GM12878 (cell line): Measurements from ENCODE around the gene PINLYP. TPM values are rescaled to one million over a fixed set of nuclear protein-coding genes. Genes with fewer than 3 reads are reported as not detected.

Source experiments
- ATAC-seq: fragments of 200-7000 bp; cut with Tn5 transposase; 3 replicates; pipeline ENCODE4 v1.9.1; 2020; ENCODE audit warnings: mild to moderate bottlenecking, moderate library complexity
- BruUV-seq: library from RNA; stranded (reverse); fragments of 400-500 nt; replicated peaks from 2 replicates; lab custom pipeline; 2021; lab: Mats Ljungman, UMichigan
- CTCF ChIA-PET: fragments of 300-600 bp; sonication (Branson Sonifier 250); formaldehyde crosslinking; extraction: SDS; loops from one replicate; lab custom pipeline; 2021; ENCODE audit warnings: inconsistent platforms; lab: Yijun Ruan, JAX
- POLR2A ChIA-PET: fragments of 350-600 bp; formaldehyde crosslinking; extraction: SDS; loops from one replicate; lab custom pipeline; 2021; ENCODE audit warnings: inconsistent platforms; lab: Charles Lee
- RAD21 ChIA-PET: fragments of 300-600 bp; sonication (Branson Sonifier 250); formaldehyde crosslinking; loops from one replicate; lab custom pipeline; 2023; ENCODE audit warnings: antibody characterized with exemption; ENCODE audit not compliant: unreplicated experiment; lab: Charles Lee
- SMC1A ChIA-PET: fragments of 300-600 bp; sonication (Branson Sonifier 250); formaldehyde crosslinking; loops from one replicate; lab custom pipeline; 2023; ENCODE audit not compliant: unreplicated experiment, uncharacterized antibody; lab: Charles Lee
- DNase-seq: peaks from one replicate; pipeline ENCODE4 v3.0.0-alpha.2; 2011; ENCODE audit warnings: low read depth, low spot score
- FAIRE-seq: peaks from 3 replicates; lab custom pipeline; 2011; peaks lifted over from hg19 to GRCh38; lab: Jason Lieb, UNC
- H2AFZ ChIP-seq: 2 replicates; pipeline ENCODE4 v1.6.0; 2011; ENCODE audit warnings: low read depth, low read length, control low read depth; ENCODE audit not compliant: control insufficient read depth
- H3K27ac ChIP-seq: 2 replicates; pipeline ENCODE4 v1.5.1; 2011; ENCODE audit warnings: control low read depth; ENCODE audit not compliant: control insufficient read depth, insufficient read depth
- H3K27me3 ChIP-seq, 2 experiments: replicated peaks in 1 of 2; 2 replicates each; pipeline versions ENCODE4 v1.6.0 to v1.6.1; 2011; ENCODE audit warnings: low read length in 1 of 2; ENCODE audit not compliant: control insufficient read depth in 2 of 2, insufficient read depth in 2 of 2
- H3K36me3 ChIP-seq, 2 experiments: 2 replicates each; pipeline ENCODE4 v1.5.1; 2011; ENCODE audit warnings: low read length in 1 of 2; ENCODE audit not compliant: control insufficient read depth in 2 of 2, insufficient read depth in 2 of 2
- H3K4me1 ChIP-seq: 2 replicates; pipeline ENCODE4 v1.6.1; 2011; ENCODE audit warnings: mild to moderate bottlenecking, low read length, moderate library complexity, mixed read lengths; ENCODE audit not compliant: control insufficient read depth, insufficient read depth
- H3K4me2 ChIP-seq: 2 replicates; pipeline ENCODE4 v1.6.0; 2011; ENCODE audit warnings: control low read depth; ENCODE audit not compliant: control insufficient read depth, insufficient read depth
- H3K4me3 ChIP-seq: fragments of 200-600 bp; sonication (generic); 2 replicates; pipeline ENCODE4 v1.5.1; 2016
- H3K79me2 ChIP-seq: 2 replicates; pipeline ENCODE4 v1.6.0; 2011; ENCODE audit warnings: low read length; ENCODE audit not compliant: control insufficient read depth, insufficient read depth
- H3K9ac ChIP-seq: 2 replicates; pipeline ENCODE4 v1.8.0; 2011; ENCODE audit warnings: low read length, control low read depth, mixed read lengths; ENCODE audit not compliant: control insufficient read depth, insufficient read depth
- H3K9me3 ChIP-seq: replicated peaks from 3 replicates; pipeline ENCODE4 v1.5.1; 2011; ENCODE audit warnings: mild to moderate bottlenecking, low read length; ENCODE audit not compliant: control insufficient read depth, insufficient read depth
- H4K20me1 ChIP-seq: 2 replicates; pipeline ENCODE4 v1.6.0; 2011; ENCODE audit not compliant: control insufficient read depth, insufficient read depth
- LARP7 ChIP-seq: fragments of 450-650 bp; IDR thresholded peaks from 2 replicates; pipeline ENCODE4 v1.6.1; 2017; ENCODE audit warnings: mild to moderate bottlenecking
- NRF1 ChIP-seq: conservative IDR thresholded peaks from 2 replicates; pipeline ENCODE4 v1.6.1; 2011; ENCODE audit warnings: mild to moderate bottlenecking, low read depth, low read length, improper control_type of control experiment
- RB1 ChIP-seq: fragments of 450-650 bp; formaldehyde crosslinking; IDR thresholded peaks from 2 replicates; pipeline ENCODE4 v1.6.1; 2017; ENCODE audit warnings: mild to moderate bottlenecking, borderline replicate concordance
- RUNX3 ChIP-seq: IDR thresholded peaks from 2 replicates; pipeline ENCODE4 v1.6.1; 2012; ENCODE audit warnings: low read length, inconsistent platforms
- STAT3 ChIP-seq: IDR thresholded peaks from 2 replicates; pipeline ENCODE4 v1.6.1; 2011; ENCODE audit warnings: low read depth, low read length, improper control_type of control experiment
- ZNF207 ChIP-seq: fragments of 450-650 bp; IDR thresholded peaks from 2 replicates; pipeline ENCODE4 v1.6.1; 2014; ENCODE audit warnings: antibody characterized with exemption, mild to moderate bottlenecking, borderline replicate concordance
- WGBS: methylation state at CpG from one replicate; pipeline ENCODE4 v1.1.6; 2016; ENCODE audit warnings: low lambda C conversion rate; ENCODE audit not compliant: insufficient replicate concordance, insufficient coverage; ENCODE audit errors: missing lambda C conversion rate; 5-methylcytosine and 5-hydroxymethylcytosine counted together
- in situ Hi-C: fragments of 300-500 bp; cut with MboI; formaldehyde crosslinking; loops from 9 replicates; pipeline ENCODE4 v1.14.3; 2018; ENCODE audit warnings: mixed read lengths
- intact Hi-C: fragments of 100-400 bp; cut with micrococcal nuclease; formaldehyde crosslinking; loops from one replicate; pipeline ENCODE4 v1.14.2; 2022; ENCODE audit not compliant: unreplicated experiment
- polyA plus RNA-seq, 11 experiments: library from polyadenylated mRNA; depleted of rRNA in 4 of 11; unstranded in 6 of 11; stranded (reverse) in 5 of 11; fragments of >200 nt; fragmentation: Nextera tagmentation in 4 of 11; fragmentation: Illumina TruSeq in 1 of 11; extraction: Ambion mirVana in 4 of 11; extraction: Trizol in 1 of 11; gene quantifications; 1 replicate in 1 of 11; 2 replicates in 10 of 11; pipeline versions ENCODE4 v1.2.1 to v1.2.3, GENCODE V29; 2011 to 2016; ENCODE audit warnings: inconsistent platforms in 2 of 11, missing spikeins in 2 of 11, low read depth in 1 of 11
- total RNA-seq, 4 experiments: library from RNA; depleted of rRNA in 3 of 4; stranded (reverse); fragments of >200 nt in 3 of 4; fragmentation: Illumina TruSeq in 1 of 4; extraction: Trizol in 1 of 4; gene quantifications; 2 replicates each; pipeline versions ENCODE4 v1.2.1 to v1.2.3, GENCODE V29; 2013 to 2021
- TF ChIP-seq, protein P1 (sequence below): fragments of 450-650 bp; IDR thresholded peaks from 2 replicates; pipeline ENCODE4 v1.6.1; 2017; ENCODE audit warnings: antibody characterized with exemption, mild to moderate bottlenecking, moderate library complexity
- TF ChIP-seq, protein P2 (sequence below): fragments of 450-650 bp; IDR thresholded peaks from 2 replicates; pipeline ENCODE4 v1.6.1; 2018; ENCODE audit warnings: mild to moderate bottlenecking, low read depth, moderate library complexity; ENCODE audit not compliant: partially characterized antibody
- TF ChIP-seq, protein P3 (sequence below): IDR thresholded peaks from 2 replicates; pipeline ENCODE4 v1.6.1; 2012; ENCODE audit warnings: low read depth, low read length, improper control_type of control experiment
- TF ChIP-seq, protein P4 (sequence below): fragments of 450-650 bp; IDR thresholded peaks from 2 replicates; pipeline ENCODE4 v1.6.1; 2016; ENCODE audit warnings: mild to moderate bottlenecking

PINLYP gene
- total and polyA plus RNA-seq, 10 of the 15 experiments (the other 5 are each of a cell fraction or from before 2014, with no cell fraction given) = 1.0 to 26.9 (median 11.4) TPM

DNA sequence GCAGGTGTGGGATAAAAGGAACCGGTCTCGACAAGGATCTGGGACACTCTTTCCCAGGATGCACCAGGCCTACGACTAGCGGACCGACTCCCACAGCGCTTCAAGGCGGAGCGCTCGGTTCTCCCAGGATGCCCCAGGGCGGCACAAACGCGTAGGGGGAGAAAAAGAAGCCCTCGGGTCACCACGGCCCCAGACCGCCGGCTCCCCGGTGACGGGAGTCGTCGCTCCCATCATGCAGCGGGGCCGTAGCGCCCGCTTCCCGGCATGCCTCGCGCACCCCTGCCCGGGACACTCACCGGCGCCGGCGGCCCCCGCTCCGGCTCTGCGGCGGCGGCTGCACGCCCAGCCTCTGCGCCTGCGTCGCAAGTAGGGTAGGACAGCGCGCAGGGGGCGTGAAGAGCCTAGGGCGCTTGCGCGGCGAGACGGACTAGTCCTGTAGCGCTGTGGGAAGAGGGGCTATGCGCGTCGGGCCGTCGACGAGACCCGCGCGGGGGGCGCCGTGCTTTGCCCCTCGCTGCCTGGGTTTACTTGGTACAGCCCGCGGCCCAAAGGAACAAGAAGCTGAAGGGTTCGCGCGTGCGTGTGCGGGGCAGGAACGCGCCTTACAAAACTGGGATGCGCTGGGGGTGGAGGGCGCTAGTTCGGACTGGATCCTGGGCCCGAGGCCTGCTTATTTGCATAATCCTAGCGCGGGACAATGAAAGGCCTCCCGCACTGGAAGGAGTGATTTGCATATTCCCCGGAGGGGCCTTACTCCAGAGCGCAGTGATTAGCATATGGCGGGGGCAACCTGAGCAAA lies 43.9 kb downstream of the PINLYP start, which contains the start of gene ZNF428 (continued):
- TF ChIP-seq, protein P1, sequence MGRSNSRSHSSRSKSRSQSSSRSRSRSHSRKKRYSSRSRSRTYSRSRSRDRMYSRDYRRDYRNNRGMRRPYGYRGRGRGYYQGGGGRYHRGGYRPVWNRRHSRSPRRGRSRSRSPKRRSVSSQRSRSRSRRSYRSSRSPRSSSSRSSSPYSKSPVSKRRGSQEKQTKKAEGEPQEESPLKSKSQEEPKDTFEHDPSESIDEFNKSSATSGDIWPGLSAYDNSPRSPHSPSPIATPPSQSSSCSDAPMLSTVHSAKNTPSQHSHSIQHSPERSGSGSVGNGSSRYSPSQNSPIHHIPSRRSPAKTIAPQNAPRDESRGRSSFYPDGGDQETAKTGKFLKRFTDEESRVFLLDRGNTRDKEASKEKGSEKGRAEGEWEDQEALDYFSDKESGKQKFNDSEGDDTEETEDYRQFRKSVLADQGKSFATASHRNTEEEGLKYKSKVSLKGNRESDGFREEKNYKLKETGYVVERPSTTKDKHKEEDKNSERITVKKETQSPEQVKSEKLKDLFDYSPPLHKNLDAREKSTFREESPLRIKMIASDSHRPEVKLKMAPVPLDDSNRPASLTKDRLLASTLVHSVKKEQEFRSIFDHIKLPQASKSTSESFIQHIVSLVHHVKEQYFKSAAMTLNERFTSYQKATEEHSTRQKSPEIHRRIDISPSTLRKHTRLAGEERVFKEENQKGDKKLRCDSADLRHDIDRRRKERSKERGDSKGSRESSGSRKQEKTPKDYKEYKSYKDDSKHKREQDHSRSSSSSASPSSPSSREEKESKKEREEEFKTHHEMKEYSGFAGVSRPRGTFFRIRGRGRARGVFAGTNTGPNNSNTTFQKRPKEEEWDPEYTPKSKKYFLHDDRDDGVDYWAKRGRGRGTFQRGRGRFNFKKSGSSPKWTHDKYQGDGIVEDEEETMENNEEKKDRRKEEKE = 0 out of 2 replicates have a peak, but pooled peaks have one; percentile 27
- TF ChIP-seq LARP7 = peak; percentile 59
- TF ChIP-seq RB1 = 0 out of 2 replicates have a peak, but pooled peaks have one; percentile 62
- no peak for TF ChIP-seq STAT3

DNA sequence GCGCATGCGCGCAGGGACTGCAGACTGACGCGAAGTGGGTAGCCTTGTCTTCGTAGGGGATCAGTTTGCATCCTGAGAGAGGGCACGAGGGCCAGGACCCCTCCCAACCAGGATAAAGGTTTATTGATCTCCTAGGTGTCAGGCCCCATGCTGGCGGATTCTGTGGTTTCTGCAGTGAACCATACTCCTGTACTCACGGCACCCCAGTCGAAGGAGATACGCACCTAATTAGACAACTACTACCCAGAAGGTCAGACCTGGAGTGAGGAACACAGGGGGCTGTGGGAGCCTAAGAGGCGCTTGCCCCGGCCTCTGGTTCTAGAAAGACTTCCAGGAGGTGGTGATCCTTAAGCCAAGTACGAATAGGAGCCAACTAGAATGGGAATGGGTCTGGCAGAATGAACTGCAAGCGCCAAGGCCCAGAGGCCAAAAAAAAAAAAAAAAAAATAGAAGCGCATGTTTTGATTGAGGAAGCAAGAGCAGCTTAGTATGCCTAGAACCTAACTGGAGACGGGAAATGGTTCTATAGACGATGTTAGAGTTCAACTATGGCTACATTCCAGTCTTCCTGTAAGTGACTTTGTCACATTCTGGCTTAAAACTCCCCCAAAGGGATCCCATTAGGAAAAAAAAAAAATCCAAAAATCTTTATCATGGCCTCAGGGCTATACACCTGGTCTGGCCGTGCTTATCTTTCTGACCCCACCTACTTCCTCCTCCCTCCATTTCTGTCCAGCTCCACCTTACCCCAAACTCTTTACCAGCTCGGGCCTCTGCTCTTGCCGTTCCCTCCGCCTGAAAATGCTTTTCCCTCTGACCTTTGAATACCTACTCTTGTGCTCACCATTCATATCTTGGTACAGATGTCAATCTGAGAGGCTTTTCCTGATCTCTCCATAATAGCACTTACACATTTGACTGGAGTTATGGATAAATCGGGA lies 44.7 kb downstream of the PINLYP start:
- FAIRE-seq = no peak
- no peaks in the 10 kb centered on the region for H4K20me1 ChIP-seq
- intact Hi-C loops (no loop called here), in situ Hi-C loops (no loop called here)
- peak overlapping the region; percentile 85; the same call in 1 of the 2 replicates for H3K9ac ChIP-seq
- 50% methylated on average over 23 of the region's 23 CpGs for WGBS
- no peaks in the 10 kb centered on the region for H3K9me3 ChIP-seq
- POLR2A ChIA-PET = no interaction called here
- CTCF ChIA-PET = interaction anchor here (1.2 to 1.9 kb wide), 2 partner anchors 25 to 65 kb away, joined by 3 to 7 read pairs; partner anchors contain the start of gene IRGQ
- TSS peak; percentile 85 for BruUV-seq
- no peak for ATAC-seq
- RAD21 ChIA-PET = no interaction called here
- H3K4me3 ChIP-seq = peak overlapping the region; percentile 82
- DNase-seq = no peak
- H3K4me2 ChIP-seq = peak overlapping the region; percentile 99
- no peaks in the 10 kb centered on the region for H3K36me3 ChIP-seq
- peaks cover 18% of the 10 kb centered on the region for H3K79me2 ChIP-seq
- SMC1A ChIA-PET = no interaction called here
- H2AFZ ChIP-seq = peak overlapping the region; percentile 77
- peak overlapping the region; percentile 77 for H3K27ac ChIP-seq
- H3K4me1 ChIP-seq = peaks cover 6% of the 10 kb centered on the region; the same call in 1 of the 2 replicates
- H3K27me3 ChIP-seq = no peaks in the 10 kb centered on the region
- TF ChIP-seq, protein P2, sequence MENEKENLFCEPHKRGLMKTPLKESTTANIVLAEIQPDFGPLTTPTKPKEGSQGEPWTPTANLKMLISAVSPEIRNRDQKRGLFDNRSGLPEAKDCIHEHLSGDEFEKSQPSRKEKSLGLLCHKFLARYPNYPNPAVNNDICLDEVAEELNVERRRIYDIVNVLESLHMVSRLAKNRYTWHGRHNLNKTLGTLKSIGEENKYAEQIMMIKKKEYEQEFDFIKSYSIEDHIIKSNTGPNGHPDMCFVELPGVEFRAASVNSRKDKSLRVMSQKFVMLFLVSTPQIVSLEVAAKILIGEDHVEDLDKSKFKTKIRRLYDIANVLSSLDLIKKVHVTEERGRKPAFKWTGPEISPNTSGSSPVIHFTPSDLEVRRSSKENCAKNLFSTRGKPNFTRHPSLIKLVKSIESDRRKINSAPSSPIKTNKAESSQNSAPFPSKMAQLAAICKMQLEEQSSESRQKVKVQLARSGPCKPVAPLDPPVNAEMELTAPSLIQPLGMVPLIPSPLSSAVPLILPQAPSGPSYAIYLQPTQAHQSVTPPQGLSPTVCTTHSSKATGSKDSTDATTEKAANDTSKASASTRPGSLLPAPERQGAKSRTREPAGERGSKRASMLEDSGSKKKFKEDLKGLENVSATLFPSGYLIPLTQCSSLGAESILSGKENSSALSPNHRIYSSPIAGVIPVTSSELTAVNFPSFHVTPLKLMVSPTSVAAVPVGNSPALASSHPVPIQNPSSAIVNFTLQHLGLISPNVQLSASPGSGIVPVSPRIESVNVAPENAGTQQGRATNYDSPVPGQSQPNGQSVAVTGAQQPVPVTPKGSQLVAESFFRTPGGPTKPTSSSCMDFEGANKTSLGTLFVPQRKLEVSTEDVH = no peak
- TF ChIP-seq ZNF207 (no peak), RUNX3 (peak; percentile 23; the same call in 1 of the 2 replicates), NRF1 (peak; percentile 48; the same call in 1 of the 2 replicates)
- TF ChIP-seq, protein P3, sequence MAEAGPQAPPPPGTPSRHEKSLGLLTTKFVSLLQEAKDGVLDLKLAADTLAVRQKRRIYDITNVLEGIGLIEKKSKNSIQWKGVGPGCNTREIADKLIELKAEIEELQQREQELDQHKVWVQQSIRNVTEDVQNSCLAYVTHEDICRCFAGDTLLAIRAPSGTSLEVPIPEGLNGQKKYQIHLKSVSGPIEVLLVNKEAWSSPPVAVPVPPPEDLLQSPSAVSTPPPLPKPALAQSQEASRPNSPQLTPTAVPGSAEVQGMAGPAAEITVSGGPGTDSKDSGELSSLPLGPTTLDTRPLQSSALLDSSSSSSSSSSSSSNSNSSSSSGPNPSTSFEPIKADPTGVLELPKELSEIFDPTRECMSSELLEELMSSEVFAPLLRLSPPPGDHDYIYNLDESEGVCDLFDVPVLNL = no peak
- TF ChIP-seq, protein P4, sequence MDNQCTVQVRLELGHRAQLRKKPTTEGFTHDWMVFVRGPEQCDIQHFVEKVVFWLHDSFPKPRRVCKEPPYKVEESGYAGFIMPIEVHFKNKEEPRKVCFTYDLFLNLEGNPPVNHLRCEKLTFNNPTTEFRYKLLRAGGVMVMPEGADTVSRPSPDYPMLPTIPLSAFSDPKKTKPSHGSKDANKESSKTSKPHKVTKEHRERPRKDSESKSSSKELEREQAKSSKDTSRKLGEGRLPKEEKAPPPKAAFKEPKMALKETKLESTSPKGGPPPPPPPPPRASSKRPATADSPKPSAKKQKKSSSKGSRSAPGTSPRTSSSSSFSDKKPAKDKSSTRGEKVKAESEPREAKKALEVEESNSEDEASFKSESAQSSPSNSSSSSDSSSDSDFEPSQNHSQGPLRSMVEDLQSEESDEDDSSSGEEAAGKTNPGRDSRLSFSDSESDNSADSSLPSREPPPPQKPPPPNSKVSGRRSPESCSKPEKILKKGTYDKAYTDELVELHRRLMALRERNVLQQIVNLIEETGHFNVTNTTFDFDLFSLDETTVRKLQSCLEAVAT = 0 out of 2 replicates have a peak, but pooled peaks have one; percentile 65
